Loucy (cell line): Measurements from ENCODE around the gene TMEM132C.

Experiments
- H2AFZ ChIP-seq: fragments of 200-600 bp; sonication (generic); 2 replicates; pipeline ENCODE4 v1.6.0; 2016; ENCODE audit warnings: antibody characterized with exemption, mild to moderate bottlenecking, low read length, moderate library complexity
- H3F3A ChIP-seq: fragments of 200-600 bp; 2 replicates; pipeline ENCODE4 v1.6.0; 2016; ENCODE audit warnings: antibody characterized with exemption, low read depth, mild to moderate bottlenecking
- H3K27me3 ChIP-seq: fragments of 200-600 bp; sonication (generic); 2 replicates; pipeline ENCODE4 v1.6.1; 2014; ENCODE audit warnings: low read length, mild to moderate bottlenecking; ENCODE audit not compliant: insufficient read depth, poor library complexity, severe bottlenecking
- H3K36me3 ChIP-seq: fragments of 200-600 bp; sonication (generic); 2 replicates; pipeline ENCODE4 v1.6.1; 2016; ENCODE audit warnings: low read length; ENCODE audit not compliant: insufficient read depth
- H3K4me1 ChIP-seq: fragments of 200-600 bp; sonication (generic); 2 replicates; pipeline ENCODE4 v1.5.1; 2014; ENCODE audit warnings: low read length, mild to moderate bottlenecking; ENCODE audit not compliant: insufficient read depth, poor library complexity, severe bottlenecking
- H3K4me2 ChIP-seq: fragments of 200-600 bp; sonication (generic); 2 replicates; pipeline ENCODE4 v1.6.0; 2014; ENCODE audit warnings: antibody characterized with exemption, low read length, low read depth, mild to moderate bottlenecking; ENCODE audit not compliant: poor library complexity, severe bottlenecking
- H3K4me3 ChIP-seq: fragments of 200-600 bp; sonication (generic); 2 replicates; pipeline ENCODE4 v1.5.1; 2014; ENCODE audit warnings: low read length, mild to moderate bottlenecking, mixed read lengths; ENCODE audit not compliant: poor library complexity, severe bottlenecking
- H3K79me2 ChIP-seq: fragments of 200-600 bp; sonication (generic); 2 replicates; pipeline ENCODE4 v1.6.1; 2014; ENCODE audit warnings: low read length; ENCODE audit not compliant: insufficient read depth
- H3K9ac ChIP-seq: fragments of 200-600 bp; sonication (generic); 2 replicates; pipeline ENCODE4 v1.6.0; 2014; ENCODE audit warnings: mild to moderate bottlenecking, low read depth, low read length, moderate library complexity; ENCODE audit not compliant: poor library complexity, severe bottlenecking
- H3K9me2 ChIP-seq: fragments of 200-600 bp; sonication (generic); replicated peaks from 2 replicates; pipeline ENCODE4 v1.6.1; 2016; ENCODE audit warnings: low read depth, low read length, mixed read lengths
- H3K9me3 ChIP-seq: fragments of 200-600 bp; sonication (generic); 2 replicates; pipeline ENCODE4 v1.6.1; 2014; ENCODE audit warnings: mild to moderate bottlenecking, antibody characterized with exemption, low read length, low read depth; ENCODE audit not compliant: insufficient read depth
- H4K20me1 ChIP-seq: fragments of 200-600 bp; sonication (generic); 2 replicates; pipeline ENCODE4 v1.6.0; 2014; ENCODE audit warnings: antibody characterized with exemption, low read length, mild to moderate bottlenecking; ENCODE audit not compliant: insufficient read depth, poor library complexity, severe bottlenecking
- CTCF ChIP-seq: fragments of 200-600 bp; sonication (generic); conservative IDR thresholded peaks from 2 replicates; pipeline ENCODE4 v1.5.1; 2014; ENCODE audit warnings: mild to moderate bottlenecking, antibody characterized with exemption, low read length
- EZH2phosphoT487 ChIP-seq: fragments of 200-600 bp; IDR thresholded peaks from 2 replicates; pipeline ENCODE4 v1.6.1; 2018; ENCODE audit warnings: antibody characterized with exemption, mild to moderate bottlenecking, moderate library complexity, borderline replicate concordance

Gene TMEM132C

GRCh38 chr12:128418944-128419343, 152.0 kb downstream of the TMEM132C start:
- Histone ChIP-seq H4K20me1 (no peaks in the 10 kb centered on the region), H3K9me3 (no peaks in the 10 kb centered on the region), H3F3A (no peaks in the 10 kb centered on the region), H3K4me2 (no peak overlapping the region), H3K79me2 (no peaks in the 10 kb centered on the region), H3K36me3 (no peaks in the 10 kb centered on the region), H3K9ac (no peak overlapping the region), H3K4me3 (no peak overlapping the region), H3K9me2 (no peaks in the 10 kb centered on the region), H2AFZ (no peak overlapping the region), H3K4me1 (no peaks in the 10 kb centered on the region), H3K27me3 (no peaks in the 10 kb centered on the region)
- no peak for TF ChIP-seq CTCF
- no peak for TF ChIP-seq EZH2phosphoT487

GRCh38 chr12:128420163-128420562, 153.2 kb downstream of the TMEM132C start:
- no peaks in the 10 kb centered on the region for H4K20me1 ChIP-seq
- no peak overlapping the region for H3K4me3 ChIP-seq
- no peaks in the 10 kb centered on the region for H3K9me2 ChIP-seq
- TF ChIP-seq EZH2phosphoT487: no peak
- no peak for TF ChIP-seq CTCF
- H3K4me1 ChIP-seq: no peaks in the 10 kb centered on the region
- H3K4me2 ChIP-seq: no peak overlapping the region
- H3F3A ChIP-seq: no peaks in the 10 kb centered on the region
- H3K27me3 ChIP-seq: no peaks in the 10 kb centered on the region
- H2AFZ ChIP-seq: no peak overlapping the region
- no peaks in the 10 kb centered on the region for H3K9me3 ChIP-seq
- H3K9ac ChIP-seq: no peak overlapping the region
- H3K36me3 ChIP-seq: no peaks in the 10 kb centered on the region
- H3K79me2 ChIP-seq: no peaks in the 10 kb centered on the region

GRCh38 chr12:128421375-128421774, 154.4 kb downstream of the TMEM132C start:
- H3K4me1 ChIP-seq: no peaks in the 10 kb centered on the region
- H3K9ac ChIP-seq: no peak overlapping the region
- no peak for TF ChIP-seq EZH2phosphoT487
- TF ChIP-seq CTCF: no peak
- no peak overlapping the region for H3K4me2 ChIP-seq
- no peaks in the 10 kb centered on the region for H3K36me3 ChIP-seq
- H3K4me3 ChIP-seq: no peak overlapping the region
- H3K27me3 ChIP-seq: no peaks in the 10 kb centered on the region
- no peaks in the 10 kb centered on the region for H4K20me1 ChIP-seq
- no peaks in the 10 kb centered on the region for H3K9me2 ChIP-seq
- H3F3A ChIP-seq: no peaks in the 10 kb centered on the region
- 0 out of 2 replicates have a peak, but pooled peaks cover 2% of the 10 kb centered on the region for H3K9me3 ChIP-seq
- H2AFZ ChIP-seq: no peak overlapping the region
- no peaks in the 10 kb centered on the region for H3K79me2 ChIP-seq
